H9 (cell line): ENCODE results near the gene CTDSPL. TPM values are rescaled to one million over a fixed set of nuclear protein-coding genes. Genes with fewer than 3 reads are reported as not detected.

Experiments
- DNase-seq: peaks from one replicate; pipeline ENCODE4 v3.0.0-alpha.2; 2017
- H2AFZ ChIP-seq: one replicate; pipeline ENCODE4 v1.6.1; 2013; ENCODE audit warnings: mild to moderate bottlenecking, low read length, control low read depth, moderate library complexity
- H2AK5ac ChIP-seq: 2 replicates; pipeline ENCODE4 v1.6.1; 2013; ENCODE audit warnings: low read length, control low read depth, mixed read lengths; ENCODE audit not compliant: insufficient read length
- H2BK120ac ChIP-seq: one replicate; pipeline ENCODE4 v1.6.1; 2013; ENCODE audit warnings: low read depth, mild to moderate bottlenecking, low read length, control low read depth, inconsistent platforms; ENCODE audit not compliant: poor library complexity, severe bottlenecking
- H2BK12ac ChIP-seq: 2 replicates; pipeline ENCODE4 v1.6.1; 2013; ENCODE audit warnings: low read length, control low read depth, mixed read lengths, low read depth; ENCODE audit not compliant: insufficient read length
- H2BK15ac ChIP-seq: 2 replicates; pipeline ENCODE4 v1.6.1; 2013; ENCODE audit warnings: low read depth, low read length, control low read depth
- H2BK20ac ChIP-seq: one replicate; pipeline ENCODE4 v1.6.1; 2013; ENCODE audit warnings: low read depth, mild to moderate bottlenecking, low read length, control low read depth, inconsistent platforms; ENCODE audit not compliant: poor library complexity, severe bottlenecking
- H2BK5ac ChIP-seq: 2 replicates; pipeline ENCODE4 v1.6.1; 2013; ENCODE audit warnings: low read length, control low read depth, mixed read lengths; ENCODE audit not compliant: insufficient read length
- H3K14ac ChIP-seq: 2 replicates; pipeline ENCODE4 v1.6.1; 2013; ENCODE audit warnings: low read length, control low read depth; ENCODE audit not compliant: insufficient read depth
- H3K18ac ChIP-seq: 2 replicates; pipeline ENCODE4 v1.6.1; 2013; ENCODE audit warnings: low read depth, mild to moderate bottlenecking, mixed read lengths, low read length, control low read depth; ENCODE audit not compliant: insufficient read length
- H3K23ac ChIP-seq: 2 replicates; pipeline ENCODE4 v1.6.1; 2013; ENCODE audit warnings: low read length, control low read depth, mixed read lengths, low read depth; ENCODE audit not compliant: insufficient read length
- H3K23me2 ChIP-seq: 2 replicates; pipeline ENCODE4 v1.6.1; 2013; ENCODE audit warnings: low read depth, mild to moderate bottlenecking, mixed read lengths, low read length, control low read depth; ENCODE audit not compliant: insufficient read length, poor library complexity, severe bottlenecking
- H3K27ac ChIP-seq: 2 replicates; pipeline ENCODE4 v1.5.1; 2013; ENCODE audit warnings: low read length, control low read depth, mixed read lengths, low read depth; ENCODE audit not compliant: insufficient read length
- H3K27me3 ChIP-seq: 2 replicates; pipeline ENCODE4 v1.6.1; 2013; ENCODE audit warnings: low read length, control low read depth, inconsistent platforms; ENCODE audit not compliant: insufficient read depth
- H3K4ac ChIP-seq: 2 replicates; pipeline ENCODE4 v1.6.1; 2013; ENCODE audit warnings: low read depth, mild to moderate bottlenecking, control low read depth, inconsistent platforms, low read length, moderate library complexity
- H3K4me1 ChIP-seq: 2 replicates; pipeline ENCODE4 v1.6.1; 2013; ENCODE audit warnings: low read length, control low read depth, inconsistent platforms; ENCODE audit not compliant: insufficient read depth
- H3K4me2 ChIP-seq: 2 replicates; pipeline ENCODE4 v1.6.1; 2013; ENCODE audit warnings: low read length, control low read depth, mixed read lengths; ENCODE audit not compliant: insufficient read length, insufficient read depth
- H3K56ac ChIP-seq: 2 replicates; pipeline ENCODE4 v1.6.1; 2013; ENCODE audit warnings: low read depth, mild to moderate bottlenecking, mixed read lengths, low read length, control low read depth; ENCODE audit not compliant: insufficient read length
- H3K79me1 ChIP-seq: 2 replicates; pipeline ENCODE4 v1.6.1; 2013; ENCODE audit warnings: low read depth, mild to moderate bottlenecking, moderate library complexity, low read length, control low read depth, inconsistent platforms; ENCODE audit not compliant: insufficient read depth, poor library complexity, severe bottlenecking
- H3K79me2 ChIP-seq: 2 replicates; pipeline ENCODE4 v1.6.1; 2013; ENCODE audit warnings: low read length, control low read depth, inconsistent platforms; ENCODE audit not compliant: insufficient read depth
- H3K9ac ChIP-seq: 2 replicates; pipeline ENCODE4 v1.6.1; 2013; ENCODE audit warnings: low read length, control low read depth, mixed read lengths; ENCODE audit not compliant: insufficient read length; ENCODE audit errors: extremely low read depth
- H3K9me3 ChIP-seq: one replicate; pipeline ENCODE4 v1.6.1; 2013; ENCODE audit warnings: low read depth, low read length, inconsistent platforms; ENCODE audit not compliant: control insufficient read depth
- H3T11ph ChIP-seq: one replicate; pipeline ENCODE4 v1.6.1; 2013; ENCODE audit warnings: mild to moderate bottlenecking, low read length, control low read depth, inconsistent platforms
- H4K20me1 ChIP-seq: one replicate; pipeline ENCODE4 v1.6.1; 2013; ENCODE audit not compliant: control insufficient read depth, insufficient read length, insufficient read depth
- H4K5ac ChIP-seq: 2 replicates; pipeline ENCODE4 v1.6.1; 2013; ENCODE audit warnings: low read depth, mild to moderate bottlenecking, mixed read lengths, low read length, control low read depth; ENCODE audit not compliant: insufficient read length
- H4K8ac ChIP-seq: replicated peaks from 2 replicates; pipeline ENCODE4 v1.6.1; 2013; ENCODE audit warnings: low read length, control low read depth, mixed read lengths, low read depth; ENCODE audit not compliant: insufficient read length
- H4K91ac ChIP-seq: 2 replicates; pipeline ENCODE4 v1.6.1; 2013; ENCODE audit warnings: low read depth, mild to moderate bottlenecking, moderate library complexity, mixed read lengths, low read length, control low read depth; ENCODE audit not compliant: insufficient read length
- H3K27ac Mint-ChIP-seq, 3 experiments: 2 replicates in 2 of 3; 3 replicates in 1 of 3; pipeline ENCODE4 v1.8.0; 2020 to 2021; ENCODE audit warnings: mixed read lengths in 3 of 3, mild to moderate bottlenecking in 1 of 3, moderate library complexity in 1 of 3
- H3K27me3 Mint-ChIP-seq: 2 replicates; pipeline ENCODE4 v1.8.0; 2021; ENCODE audit warnings: low read depth, mild to moderate bottlenecking, moderate library complexity, mixed read lengths
- H3K36me3 Mint-ChIP-seq, 3 experiments: 2 replicates in 2 of 3; 3 replicates in 1 of 3; pipeline ENCODE4 v1.8.0; 2020 to 2021; ENCODE audit warnings: low read depth in 3 of 3, mixed read lengths in 3 of 3; ENCODE audit not compliant: insufficient read depth in 1 of 3
- H3K4me1 Mint-ChIP-seq, 2 experiments: 2 replicates each; pipeline ENCODE4 v1.8.0; 2020; ENCODE audit warnings: mixed read lengths in 2 of 2
- H3K4me3 Mint-ChIP-seq, 2 experiments: 2 replicates in 1 of 2; 3 replicates in 1 of 2; pipeline ENCODE4 v1.8.0; 2020 to 2021; ENCODE audit warnings: mild to moderate bottlenecking in 2 of 2, mixed read lengths in 2 of 2, moderate library complexity in 1 of 2
- H3K9me3 Mint-ChIP-seq, 2 experiments: 2 replicates in 1 of 2; 3 replicates in 1 of 2; pipeline ENCODE4 v1.8.0; 2020; ENCODE audit warnings: mild to moderate bottlenecking in 2 of 2, mixed read lengths in 2 of 2, moderate library complexity in 1 of 2
- CTCF ChIP-seq: fragments of 200-600 bp; sonication (generic); conservative IDR thresholded peaks from 3 replicates; pipeline ENCODE4 v1.8.0; 2021; ENCODE audit warnings: antibody characterized with exemption, mild to moderate bottlenecking
- WGBS: extraction: QIAGEN DNeasy Blood & Tissue Kit; methylation state at CpG from one replicate; pipeline ENCODE4 v1.1.7; 2013; ENCODE audit warnings: missing lambda C conversion rate, low lambda C conversion rate, mixed read lengths; ENCODE audit not compliant: insufficient read length; ENCODE audit errors: extremely low coverage; 5-methylcytosine and 5-hydroxymethylcytosine counted together
- total RNA-seq: library from RNA; stranded (reverse); gene quantifications from 2 replicates; pipeline ENCODE4 v1.2.1, GENCODE V29; 2021

The CTDSPL gene
- total RNA-seq, 1 experiment from 2014 or later: 20.8 TPM

GRCh38 chr3:37980462-37981347 lies 119.0 kb downstream of the CTDSPL start:
- Mint-ChIP-seq H3K4me3 (no peak overlapping the region), H3K9me3 (no peaks in the 10 kb centered on the region), H3K27ac (peak overlapping the region in 1 of 3 experiments; percentile 5; a peak in 2 of 7 replicates), H3K36me3 (peaks cover 1 to 13% (median 6%) of the 10 kb centered on the region in 3 experiments; a peak in 6 of 7 replicates), H3K27me3 (no peaks in the 10 kb centered on the region), H3K4me1 (no peaks in the 10 kb centered on the region)
- Histone ChIP-seq H2AFZ (no peak overlapping the region), H3K4ac (no peak overlapping the region), H3K4me1 (no peaks in the 10 kb centered on the region), H4K91ac (no peak overlapping the region), H2AK5ac (no peak overlapping the region), H4K5ac (no peak overlapping the region), H2BK15ac (no peak overlapping the region), H3K18ac (no peak overlapping the region), H3K9ac (no peak overlapping the region), H3K56ac (no peak overlapping the region), H3K4me2 (no peak overlapping the region), H3K79me2 (no peaks in the 10 kb centered on the region), H2BK12ac (no peak overlapping the region), H3T11ph (no peak overlapping the region), H4K8ac (no peak overlapping the region), H2BK5ac (no peak overlapping the region), H3K23ac (no peak overlapping the region), H2BK20ac (no peak overlapping the region), H3K9me3 (no peaks in the 10 kb centered on the region), H3K27ac (no peak overlapping the region), H3K27me3 (no peaks in the 10 kb centered on the region), H3K14ac (no peak overlapping the region; the same call in 1 of the 2 replicates), H3K23me2 (no peaks in the 10 kb centered on the region), H4K20me1 (no peaks in the 10 kb centered on the region), H2BK120ac (no peak overlapping the region), H3K79me1 (no peaks in the 10 kb centered on the region)
- DNase-seq: no peak
- no CpG with 5 or more reads among the region's 14 CpGs for WGBS
- no peak for TF ChIP-seq CTCF
